Mucosa of descending colon (tissue), 3 donors: ENCODE data around the gene ANKRD28. TPM values are rescaled to one million over a fixed set of nuclear protein-coding genes. Genes with fewer than 3 reads are reported as not detected.

ENCODE experiments used
- ATAC-seq: fragments of 200-7000 bp; cut with Tn5 transposase; one replicate; pipeline ENCODE4 v1.9.1; 2020; ENCODE audit warnings: mild to moderate bottlenecking, moderate library complexity
- DNase-seq, 3 donors: peaks; one replicate each; pipeline ENCODE4 v3.0.0-alpha.2; 2020
- H3K36me3 ChIP-seq: fragments of 200-600 bp; one replicate; pipeline ENCODE4 v1.8.0; 2021; ENCODE audit warnings: low read depth, mild to moderate bottlenecking
- H3K4me1 ChIP-seq: fragments of 200-600 bp; one replicate; pipeline ENCODE4 v1.8.0; 2021; ENCODE audit warnings: low read depth, mild to moderate bottlenecking
- H3K4me3 ChIP-seq: fragments of 200-600 bp; one replicate; pipeline ENCODE4 v1.8.0; 2021; ENCODE audit warnings: mild to moderate bottlenecking
- H3K9me3 ChIP-seq: fragments of 200-600 bp; one replicate; pipeline ENCODE4 v1.8.0; 2021; ENCODE audit warnings: mild to moderate bottlenecking
- intact Hi-C, 2 donors: fragments of 100-400 bp; cut with DNase I in 1 of 2; cut with micrococcal nuclease in 1 of 2; formaldehyde crosslinking; loops; one replicate each; pipeline versions ENCODE4 v1.11.0 to v1.11.1; 2022; cut with DNase I, micrococcal nuclease
- total RNA-seq, 3 donors: library from RNA; stranded (reverse); fragmentation: NEBNext Ultra II Directional in 2 of 3; extraction: Animal tissue kit (Norgen Biotek cat#: 25700) in 2 of 3; gene quantifications; one replicate each; pipeline versions ENCODE4 v1.2.1 to v1.2.4, GENCODE V29; 2021 to 2023
- TF ChIP-seq, protein P1 (sequence below): fragments of 200-600 bp; IDR thresholded peaks from one replicate; pipeline ENCODE4 v1.8.0; 2022; ENCODE audit warnings: antibody characterized with exemption, mild to moderate bottlenecking
- donor health status: DM: no; HTN: no; CAD: no; lungs with moderate emphysema.
- donor health status: DM: no; HTN: no; CAD: no.
- donor health status: DM: no; HTN: yes; CAD: no.

Gene ANKRD28
- total RNA-seq, 3 donors from 2014 or later: 50.5 to 57.3 (median 55.3) TPM

DNA sequence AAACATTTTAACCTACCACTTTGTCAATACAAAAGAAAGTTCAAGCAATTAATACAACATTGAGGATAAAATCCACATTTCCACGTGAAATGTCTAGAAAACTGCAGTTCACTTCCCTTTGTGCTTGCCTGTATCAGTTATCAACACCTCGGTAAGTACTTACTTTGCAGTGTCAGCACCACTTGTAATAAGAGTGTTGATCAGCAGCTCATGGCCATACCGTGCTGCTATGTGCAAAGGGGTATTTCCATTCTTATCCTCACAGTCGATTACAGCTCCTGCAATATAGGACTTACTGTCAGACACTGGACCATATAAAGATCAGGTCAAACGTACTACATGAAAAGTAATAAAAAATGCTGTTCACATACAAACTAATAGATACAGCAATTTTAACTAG, 84.4 kb downstream of the ANKRD28 start:
- no peaks in the 10 kb centered on the region for H3K36me3 ChIP-seq
- ATAC-seq (no peak), DNase-seq (no peak)
- TF ChIP-seq, protein P1, sequence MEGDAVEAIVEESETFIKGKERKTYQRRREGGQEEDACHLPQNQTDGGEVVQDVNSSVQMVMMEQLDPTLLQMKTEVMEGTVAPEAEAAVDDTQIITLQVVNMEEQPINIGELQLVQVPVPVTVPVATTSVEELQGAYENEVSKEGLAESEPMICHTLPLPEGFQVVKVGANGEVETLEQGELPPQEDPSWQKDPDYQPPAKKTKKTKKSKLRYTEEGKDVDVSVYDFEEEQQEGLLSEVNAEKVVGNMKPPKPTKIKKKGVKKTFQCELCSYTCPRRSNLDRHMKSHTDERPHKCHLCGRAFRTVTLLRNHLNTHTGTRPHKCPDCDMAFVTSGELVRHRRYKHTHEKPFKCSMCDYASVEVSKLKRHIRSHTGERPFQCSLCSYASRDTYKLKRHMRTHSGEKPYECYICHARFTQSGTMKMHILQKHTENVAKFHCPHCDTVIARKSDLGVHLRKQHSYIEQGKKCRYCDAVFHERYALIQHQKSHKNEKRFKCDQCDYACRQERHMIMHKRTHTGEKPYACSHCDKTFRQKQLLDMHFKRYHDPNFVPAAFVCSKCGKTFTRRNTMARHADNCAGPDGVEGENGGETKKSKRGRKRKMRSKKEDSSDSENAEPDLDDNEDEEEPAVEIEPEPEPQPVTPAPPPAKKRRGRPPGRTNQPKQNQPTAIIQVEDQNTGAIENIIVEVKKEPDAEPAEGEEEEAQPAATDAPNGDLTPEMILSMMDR: no peak
- intact Hi-C loops: no loop called here
- H3K4me1 ChIP-seq: no peaks in the 10 kb centered on the region
- H3K4me3 ChIP-seq: no peak overlapping the region
- no peaks in the 10 kb centered on the region for H3K9me3 ChIP-seq

DNA sequence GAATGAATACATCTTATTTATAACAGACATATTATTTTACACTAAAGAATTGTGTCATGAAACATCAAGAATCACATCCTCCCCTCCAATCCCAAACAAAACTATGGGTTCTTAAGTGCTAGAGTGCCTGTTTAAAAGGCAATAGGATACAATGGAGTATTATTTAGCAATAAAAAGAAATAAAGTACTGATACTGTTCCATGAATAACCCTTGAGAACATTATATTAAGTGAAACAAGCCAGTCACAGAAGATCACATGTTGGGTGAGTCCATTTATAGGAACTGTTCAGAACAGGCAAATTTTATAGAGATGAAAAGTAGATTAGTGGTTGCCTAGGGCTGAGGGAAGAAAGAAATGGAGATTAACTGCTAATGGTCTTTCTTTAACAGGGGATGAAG, 86.5 kb downstream of the ANKRD28 start:
- H3K36me3 ChIP-seq: no peaks in the 10 kb centered on the region
- no peak for DNase-seq
- H3K4me3 ChIP-seq: no peak overlapping the region
- no peak for ATAC-seq
- no peaks in the 10 kb centered on the region for H3K4me1 ChIP-seq
- intact Hi-C loops: no loop called here
- TF ChIP-seq, protein P1: no peak
- no peaks in the 10 kb centered on the region for H3K9me3 ChIP-seq

DNA sequence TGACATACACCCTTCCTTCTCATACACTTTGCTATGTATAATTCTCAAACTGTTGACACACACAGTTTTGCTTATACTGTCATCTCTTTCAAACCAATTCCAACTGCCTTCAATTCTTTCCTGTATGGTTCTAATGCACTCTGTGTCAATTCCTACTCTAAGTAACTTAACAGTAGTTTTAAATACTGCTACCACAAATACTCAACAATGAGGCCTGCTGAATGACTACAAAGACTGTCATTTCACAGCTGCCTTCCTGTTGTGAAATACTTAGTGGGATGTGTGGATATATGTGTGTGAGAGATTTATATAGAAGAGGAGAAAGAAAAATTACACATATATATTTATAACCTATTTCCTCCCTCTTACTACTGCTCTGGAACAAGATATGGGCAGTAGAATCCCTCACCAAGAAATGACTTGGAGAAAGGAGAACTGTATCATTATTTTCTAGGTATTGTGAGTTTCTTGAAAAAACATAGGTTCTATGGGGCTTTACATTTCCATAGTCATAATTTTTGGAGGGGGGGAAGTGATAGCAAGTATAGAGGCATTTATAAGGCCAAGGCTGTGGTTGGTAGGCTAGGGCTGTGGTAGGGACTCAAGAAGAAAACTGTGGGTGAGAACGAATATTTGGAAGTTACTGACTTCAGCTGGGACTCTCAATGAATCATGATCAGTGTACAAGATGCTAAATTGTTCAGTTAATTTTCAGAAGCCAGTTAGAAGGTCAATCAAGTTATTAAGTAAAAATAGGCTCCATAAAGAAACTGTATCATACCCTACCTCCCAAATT, 88.7 kb downstream of the ANKRD28 start:
- no peak overlapping the region for H3K4me3 ChIP-seq
- intact Hi-C loops: no loop called here
- no peaks in the 10 kb centered on the region for H3K9me3 ChIP-seq
- ATAC-seq: no peak
- no peaks in the 10 kb centered on the region for H3K4me1 ChIP-seq
- no peak for DNase-seq
- TF ChIP-seq, protein P1: no peak
- H3K36me3 ChIP-seq: no peaks in the 10 kb centered on the region

DNA sequence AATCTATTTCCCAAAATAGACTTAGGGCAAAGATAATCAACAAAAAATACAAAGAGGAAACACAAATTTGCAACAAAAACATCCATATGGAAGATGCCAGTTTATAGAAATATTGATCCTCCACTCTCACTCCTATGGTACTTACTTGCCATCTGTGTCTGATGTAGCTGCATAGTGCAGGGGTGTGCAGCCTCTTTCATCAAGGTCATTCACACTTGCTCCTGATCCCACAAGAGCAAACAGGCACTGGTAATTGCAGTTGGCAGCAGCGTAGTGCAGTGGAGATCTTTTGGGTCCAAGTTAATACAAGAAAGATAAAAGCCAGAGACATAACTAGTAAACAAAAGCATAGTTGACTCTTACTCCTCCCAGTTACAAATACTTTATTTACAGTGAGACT, 90.0 kb downstream of the ANKRD28 start:
- ATAC-seq (no peak), DNase-seq (no peak)
- Histone ChIP-seq H3K36me3 (no peaks in the 10 kb centered on the region), H3K9me3 (no peaks in the 10 kb centered on the region), H3K4me1 (no peaks in the 10 kb centered on the region), H3K4me3 (no peak overlapping the region)
- intact Hi-C loops: no loop called here
- TF ChIP-seq, protein P1: no peak

DNA sequence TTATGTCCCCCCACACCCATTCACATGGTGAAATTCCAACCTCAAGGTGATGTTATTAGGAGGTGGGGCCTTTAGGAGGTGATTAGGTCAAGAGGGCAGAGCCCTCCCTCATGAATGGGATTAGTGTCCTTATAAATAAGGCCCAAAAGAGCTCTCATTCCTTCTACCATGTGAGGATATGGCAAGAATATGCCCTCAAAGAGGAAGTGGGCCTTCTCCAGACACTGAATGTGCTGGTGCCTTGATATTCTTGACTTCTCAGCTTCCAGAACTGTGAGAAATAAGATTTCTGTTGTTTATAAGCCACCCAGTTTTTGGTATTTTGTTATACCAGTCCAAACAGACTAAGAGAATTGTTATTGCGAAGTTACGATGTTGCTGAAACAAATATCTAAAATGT, 94.4 kb downstream of the ANKRD28 start:
- H3K9me3 ChIP-seq: no peaks in the 10 kb centered on the region
- no peaks in the 10 kb centered on the region for H3K36me3 ChIP-seq
- no peak overlapping the region for H3K4me3 ChIP-seq
- H3K4me1 ChIP-seq: no peaks in the 10 kb centered on the region
- ATAC-seq (no peak), DNase-seq (no peak)
- TF ChIP-seq, protein P1: no peak
- intact Hi-C loops: no loop called here

DNA sequence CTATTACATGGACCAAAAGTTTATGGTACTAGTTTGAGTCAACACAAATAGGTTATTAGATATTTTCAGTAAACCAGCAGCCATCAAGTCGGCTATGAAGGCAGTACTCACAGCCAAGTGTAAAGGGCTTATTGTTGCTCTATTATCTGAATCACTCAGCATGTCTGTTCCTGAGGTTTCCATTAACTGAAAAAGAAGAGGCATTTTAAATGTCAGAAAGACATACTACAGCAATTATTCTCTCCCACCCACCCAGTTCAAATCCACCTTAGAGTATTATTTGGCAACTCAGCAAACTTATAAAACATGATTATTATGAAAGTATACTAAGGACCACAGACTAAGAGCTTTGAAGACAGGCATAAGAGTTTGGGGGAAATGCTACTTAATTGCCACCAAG, 103.2 kb downstream of the ANKRD28 start:
- DNase-seq: no peak
- TF ChIP-seq, protein P1: no peak
- no peak for ATAC-seq
- no peaks in the 10 kb centered on the region for H3K36me3 ChIP-seq
- no peak overlapping the region for H3K4me3 ChIP-seq
- H3K9me3 ChIP-seq: no peaks in the 10 kb centered on the region
- no peaks in the 10 kb centered on the region for H3K4me1 ChIP-seq
- intact Hi-C loops: no loop called here
